Transverse colon (tissue), 3 donors: ENCODE data around the gene ACVR1.

Experiments used
- CTCF ChIP-seq, 5 experiments: fragments of 200-600 bp in 3 of 5; fragments of 450-650 bp in 2 of 5; sonication (generic) in 3 of 5; IDR thresholded peaks; 1 replicate in 2 of 5; 2 replicates in 3 of 5; pipeline ENCODE4 v1.5.1; 2016 to 2017; ENCODE audit warnings: antibody characterized with exemption in 5 of 5, inconsistent platforms in 3 of 5, mild to moderate bottlenecking in 2 of 5, moderate library complexity in 1 of 5
- EP300 ChIP-seq: sonication (generic); formaldehyde crosslinking; IDR thresholded peaks from one replicate; pipeline ENCODE4 v1.6.1; 2017; ENCODE audit warnings: antibody characterized with exemption, low read depth

GRCh38 chr2:157691695-157692094 lies 184.4 kb downstream of the ACVR1 start:
- TF ChIP-seq CTCF (IDR thresholded peaks at IDR 0.05) (no peak), EP300 (no peak)
